Cerebellar nuclear complex (tissue), 1 donor: ENCODE measurements around the gene NTSR1.

Experiments used
- DNase-seq, 2 experiments: peaks; one replicate each; lab custom pipeline; 2025; lab: John Stamatoyannopoulos, UW

NTSR1 gene

DNA sequence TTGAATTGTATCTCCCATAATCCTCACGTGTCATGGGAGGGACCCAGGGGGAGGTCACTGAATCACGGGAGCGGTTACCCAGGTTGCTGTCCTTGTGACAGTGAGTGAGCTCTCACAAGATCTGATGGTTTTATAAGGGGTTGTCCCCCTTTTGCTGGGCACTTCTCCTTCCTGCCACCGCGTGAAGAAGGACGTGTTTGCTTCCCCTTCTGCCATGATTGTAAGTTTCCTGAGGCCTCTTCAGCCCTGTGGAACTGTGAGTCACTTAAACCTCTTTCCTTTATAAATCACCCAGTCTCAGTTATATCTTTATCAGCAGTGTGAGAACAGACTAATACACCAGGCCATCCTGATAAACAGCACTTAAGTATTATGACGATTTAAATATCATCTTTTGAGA is 78.7 kb downstream of the NTSR1 start:
- DNase-seq: no peak

DNA sequence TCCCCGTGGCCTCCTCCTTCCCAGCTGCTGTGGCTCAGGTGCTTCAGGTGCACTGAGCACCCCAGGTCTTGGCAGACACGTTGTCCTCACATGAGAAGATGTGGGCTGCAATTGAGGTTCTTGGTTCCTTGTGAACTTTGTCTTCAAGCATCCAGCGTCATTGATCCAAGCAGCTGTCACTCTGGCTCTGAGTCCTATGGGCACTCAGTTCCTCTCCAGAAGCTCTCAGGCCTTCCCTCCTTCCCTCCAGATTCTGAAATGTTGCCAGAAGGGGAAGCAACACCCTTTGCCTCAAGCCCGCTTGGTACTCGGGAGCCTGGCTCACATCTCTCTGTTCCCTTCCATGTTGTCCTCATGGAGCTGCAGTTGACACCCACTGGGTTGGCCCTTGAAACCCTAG is 79.2 kb downstream of the NTSR1 start:
- DNase-seq: no peak

- no peak for DNase-seq
These were observed 80.0 kb downstream of the NTSR1 start for GRCh38 chr20:62788607-62789006.

GRCh38 chr20:62790075-62790474 is 81.4 kb downstream of the NTSR1 start:
- no peak for DNase-seq

DNA sequence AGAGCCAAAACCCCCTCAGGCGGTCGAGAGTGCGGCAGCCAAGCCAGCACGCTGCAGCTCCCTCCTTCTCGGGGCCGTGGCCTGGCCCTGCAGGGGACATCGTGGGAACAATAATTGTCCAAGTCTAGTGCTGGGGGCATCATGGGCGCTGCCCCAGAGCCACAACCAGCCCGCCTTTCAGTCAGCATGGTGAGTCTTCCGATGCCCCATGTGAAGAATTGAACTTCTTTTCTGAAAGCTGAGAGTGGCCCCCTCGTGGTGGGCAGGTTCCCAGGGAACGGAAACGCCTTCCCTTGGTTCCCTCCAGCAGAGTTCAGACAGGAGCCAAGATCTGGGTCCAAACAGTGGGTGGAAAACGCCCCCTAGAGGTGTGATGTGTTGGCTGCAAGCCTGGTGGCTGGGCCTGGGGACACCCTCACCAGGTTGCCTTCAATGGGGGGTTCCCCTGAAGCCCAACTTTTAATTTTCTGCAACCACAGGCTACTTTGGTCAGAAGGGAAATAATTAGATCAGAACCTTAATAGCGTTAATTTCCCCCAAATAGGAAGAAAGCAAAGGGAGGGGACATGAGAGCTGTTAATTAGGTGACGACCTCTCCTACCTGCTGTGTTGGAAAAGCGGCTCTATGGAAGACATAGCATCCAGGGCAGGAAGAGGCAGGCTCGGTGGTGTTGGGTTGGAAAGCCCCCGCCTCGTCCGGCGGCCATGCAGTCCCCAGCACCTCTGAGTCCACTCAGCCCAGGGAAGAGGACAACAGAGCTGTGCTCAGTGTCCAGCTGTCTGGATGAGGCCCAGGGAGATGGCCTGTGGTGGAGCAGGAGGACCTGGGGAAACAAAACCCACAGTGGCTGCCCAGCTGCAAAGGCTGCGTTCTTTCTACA is 82.9 kb downstream of the NTSR1 start:
- DNase-seq: peak in 1 of 2 experiments; percentile 47

- DNase-seq: no peak
These were observed 83.7 kb downstream of the NTSR1 start for GRCh38 chr20:62792182-62792939.

DNA sequence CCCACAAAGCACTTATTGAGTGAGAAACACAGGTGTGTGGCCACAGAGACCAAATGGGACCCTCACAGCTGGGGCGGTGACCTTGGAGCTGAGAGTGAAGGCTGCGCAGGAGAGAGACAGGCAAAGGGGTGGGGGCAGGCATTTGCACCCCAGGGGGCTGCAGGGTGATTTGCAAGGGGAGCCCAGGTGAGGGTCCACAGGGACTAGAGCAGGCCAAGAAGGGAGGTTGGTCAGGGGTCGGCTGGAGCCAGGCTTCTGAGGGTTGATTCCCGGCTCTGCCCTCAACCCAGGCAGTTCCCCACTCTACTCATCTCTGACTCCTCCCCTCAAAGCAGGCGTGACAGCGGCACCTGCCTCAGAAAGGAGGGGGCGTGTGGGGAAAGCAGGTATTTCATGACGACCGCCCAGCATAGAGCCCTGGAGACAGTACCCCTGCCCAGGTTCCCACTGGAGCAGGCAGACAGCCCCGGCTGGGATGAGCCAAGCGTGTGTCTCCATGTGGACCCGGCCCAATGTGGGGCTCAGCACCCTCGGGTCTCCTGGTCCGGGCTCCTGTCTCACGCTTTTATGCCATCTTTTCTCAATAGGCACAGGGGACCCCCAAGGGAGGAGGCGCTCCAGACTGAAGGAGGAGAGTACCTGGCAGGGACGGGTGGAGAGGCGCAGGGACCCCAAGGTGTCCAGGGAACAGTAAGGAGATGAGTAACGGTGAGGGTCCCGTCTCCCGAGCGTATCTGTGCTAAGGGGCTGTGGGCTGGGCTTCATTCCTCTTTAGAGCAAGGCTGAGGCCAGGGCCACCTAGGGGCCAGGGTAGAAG is 84.5 kb downstream of the NTSR1 start:
- no peak for DNase-seq

DNA sequence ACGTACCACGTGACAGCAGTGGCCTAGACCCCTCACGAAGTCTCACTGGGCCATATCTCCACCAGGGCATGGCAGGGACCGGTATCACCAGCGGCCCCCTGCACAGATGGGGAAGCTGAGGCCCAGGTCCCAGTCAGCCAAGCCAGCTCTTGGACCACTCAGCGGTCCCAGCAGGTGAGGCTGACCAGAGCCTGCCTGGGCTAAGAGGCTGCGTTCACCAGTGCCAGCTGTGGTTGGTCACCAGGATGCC is 85.0 kb downstream of the NTSR1 start:
- DNase-seq: no peak

DNA sequence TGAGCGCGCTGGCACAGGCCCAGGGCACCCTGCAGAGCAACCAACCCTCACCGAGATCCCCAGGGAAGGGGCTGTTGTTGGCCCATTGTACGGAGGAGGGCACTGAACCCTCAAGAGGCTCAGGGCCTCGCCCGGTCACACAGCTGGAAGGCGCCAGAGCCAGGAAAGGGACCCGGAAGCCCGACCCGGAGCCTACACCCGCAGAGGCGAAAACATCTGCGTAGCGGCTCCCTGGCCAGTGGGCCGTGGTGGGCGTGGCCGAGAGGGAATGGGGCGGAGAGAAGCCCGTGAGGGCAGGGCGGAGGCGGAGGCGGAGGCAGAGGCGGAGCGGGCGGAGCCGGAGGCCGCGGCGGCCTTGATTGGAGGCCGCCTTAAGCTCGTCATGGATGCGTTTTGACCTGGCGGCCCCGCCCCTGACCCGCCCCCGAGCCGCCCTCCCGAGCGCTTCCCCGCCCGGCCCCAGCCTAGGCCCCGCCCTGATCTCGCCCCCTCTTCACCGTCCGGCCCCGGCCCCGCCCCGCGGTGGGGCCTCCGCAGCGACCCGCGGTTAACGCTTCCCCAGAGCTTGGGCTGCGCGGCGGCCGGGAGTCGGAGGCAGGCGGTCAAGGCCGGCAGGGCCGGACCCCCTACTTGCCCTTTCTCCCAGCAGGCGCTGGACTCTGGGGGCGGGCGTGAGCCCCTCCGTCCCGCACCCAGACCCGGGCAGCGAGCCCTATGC is 85.5 kb downstream of the NTSR1 start:
- DNase-seq: peak; percentile 50 to 54

DNA sequence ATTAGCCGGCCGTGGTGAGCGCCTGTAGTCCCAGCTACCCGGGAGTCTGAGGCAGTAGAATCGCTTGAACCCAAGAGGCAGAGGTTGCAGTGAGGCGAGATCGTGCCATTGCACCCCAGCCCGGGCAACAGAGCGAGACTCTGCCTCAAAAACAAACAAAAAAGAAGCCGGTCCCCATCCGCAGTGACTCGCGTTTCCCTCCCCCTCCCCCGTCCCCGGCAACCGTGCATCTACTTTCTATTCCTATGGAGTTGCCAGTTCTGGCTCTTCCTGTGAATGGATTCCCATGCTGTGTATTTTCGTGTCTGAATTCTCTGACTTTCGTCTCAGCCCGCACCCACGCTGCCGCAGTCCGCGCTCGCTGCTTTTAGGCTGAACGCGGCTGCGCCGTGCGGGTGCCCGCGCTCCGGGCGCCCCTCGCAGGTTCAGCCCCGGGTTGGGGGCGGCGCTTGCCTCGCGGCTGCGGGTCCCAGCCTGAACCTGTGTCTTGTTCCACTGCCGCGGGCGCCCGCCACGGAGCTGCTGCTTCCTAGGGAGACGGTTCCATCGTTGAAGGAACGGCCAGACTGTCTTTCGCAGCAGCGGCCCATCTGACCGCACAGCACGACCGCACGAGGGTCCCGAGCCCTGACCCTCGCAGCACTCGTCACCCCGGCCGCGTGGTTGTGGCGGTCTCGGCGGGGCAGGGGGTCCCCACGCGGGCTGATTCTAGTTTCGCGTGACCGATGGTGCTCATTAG is 86.6 kb downstream of the NTSR1 start:
- no peak for DNase-seq

GRCh38 chr20:62796699-62797491 is 88.3 kb downstream of the NTSR1 start:
- no peak for DNase-seq

DNA sequence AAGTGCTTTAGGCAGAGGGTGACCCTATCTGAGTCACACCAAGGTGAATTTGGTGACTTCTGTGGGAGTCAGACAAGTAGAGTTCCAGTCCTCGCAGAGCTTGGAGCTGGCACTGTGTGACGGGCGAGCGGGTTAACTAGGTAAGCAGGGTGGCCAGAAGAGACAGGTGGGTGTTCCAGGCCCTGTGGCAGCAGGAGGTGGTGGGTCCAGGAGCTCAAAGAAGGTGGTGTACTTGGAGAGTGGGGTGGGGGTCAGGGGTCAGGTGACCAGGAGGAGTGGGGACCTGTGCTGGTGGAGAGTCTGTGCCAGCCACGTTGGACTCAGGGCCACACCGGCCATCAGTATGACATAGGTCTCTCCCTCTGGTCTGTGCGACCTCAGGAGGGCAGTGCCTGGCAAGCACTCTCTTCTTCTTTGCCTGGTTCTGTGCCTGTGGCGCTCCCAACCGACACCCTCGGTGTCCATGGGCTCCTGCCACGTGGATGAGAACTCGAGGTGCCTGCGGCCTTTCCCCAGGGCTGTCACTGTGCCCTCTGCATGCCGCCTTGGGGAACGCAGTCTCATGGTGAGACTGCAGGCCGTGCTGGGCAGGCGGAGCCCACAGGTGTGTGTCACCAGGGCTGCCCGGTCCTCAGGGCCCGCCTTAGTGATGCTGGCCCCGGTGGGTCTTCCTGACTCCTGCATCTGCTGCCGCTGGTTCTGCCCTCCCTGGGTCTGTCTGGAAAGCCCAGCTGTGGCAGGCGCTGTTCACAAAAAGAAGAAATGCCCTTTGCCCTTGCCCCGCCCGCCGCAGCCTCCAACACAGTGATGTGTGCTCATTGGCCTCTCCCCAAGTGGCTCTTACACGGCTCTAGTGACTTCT is 89.3 kb downstream of the NTSR1 start:
- no peak for DNase-seq

DNA sequence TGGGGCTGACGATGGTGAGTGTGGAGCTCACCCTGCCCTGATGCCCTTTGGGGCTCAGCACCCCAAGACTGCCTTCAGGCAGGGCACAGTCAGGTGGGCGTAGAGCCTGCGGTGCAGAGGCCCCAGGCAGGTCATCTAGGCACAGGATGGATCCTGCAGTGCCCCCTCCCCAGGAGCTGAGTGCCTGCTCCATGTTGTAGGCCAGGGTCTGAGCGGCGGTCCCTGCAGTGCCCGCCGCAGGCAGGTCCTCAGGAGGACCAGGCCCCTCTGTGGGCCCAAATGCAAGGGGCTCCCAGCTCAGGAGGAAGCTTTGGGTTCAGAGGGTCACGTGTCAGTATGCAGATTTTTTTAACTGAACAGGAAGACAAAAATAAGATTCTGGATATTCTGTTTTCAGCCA is 90.4 kb downstream of the NTSR1 start:
- no peak for DNase-seq

- no peak for DNase-seq
These were observed 90.8 kb downstream of the NTSR1 start for GRCh38 chr20:62799459-62799858.

DNA sequence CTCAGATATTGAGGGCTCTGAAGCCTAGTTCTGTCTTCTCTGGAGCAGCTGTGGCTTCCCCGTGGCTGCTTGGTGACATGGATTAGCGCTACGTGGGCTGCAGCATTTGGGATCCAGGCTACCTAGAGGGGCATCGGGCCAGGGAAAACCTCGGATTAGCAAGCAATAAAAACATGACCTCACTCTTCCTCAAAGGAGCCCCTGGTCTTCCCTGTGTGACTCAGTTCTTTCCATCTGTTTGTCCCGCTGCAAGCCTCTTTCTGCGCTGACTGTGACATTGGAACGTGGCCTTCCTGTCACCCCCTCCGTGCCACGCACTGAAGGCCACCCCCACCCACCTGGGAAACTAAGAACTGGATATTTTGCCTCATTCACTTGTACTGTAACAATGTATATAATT is 91.2 kb downstream of the NTSR1 start:
- DNase-seq: no peak

- no peak for DNase-seq
These were observed 92.0 kb downstream of the NTSR1 start for GRCh38 chr20:62800314-62801259.

DNA sequence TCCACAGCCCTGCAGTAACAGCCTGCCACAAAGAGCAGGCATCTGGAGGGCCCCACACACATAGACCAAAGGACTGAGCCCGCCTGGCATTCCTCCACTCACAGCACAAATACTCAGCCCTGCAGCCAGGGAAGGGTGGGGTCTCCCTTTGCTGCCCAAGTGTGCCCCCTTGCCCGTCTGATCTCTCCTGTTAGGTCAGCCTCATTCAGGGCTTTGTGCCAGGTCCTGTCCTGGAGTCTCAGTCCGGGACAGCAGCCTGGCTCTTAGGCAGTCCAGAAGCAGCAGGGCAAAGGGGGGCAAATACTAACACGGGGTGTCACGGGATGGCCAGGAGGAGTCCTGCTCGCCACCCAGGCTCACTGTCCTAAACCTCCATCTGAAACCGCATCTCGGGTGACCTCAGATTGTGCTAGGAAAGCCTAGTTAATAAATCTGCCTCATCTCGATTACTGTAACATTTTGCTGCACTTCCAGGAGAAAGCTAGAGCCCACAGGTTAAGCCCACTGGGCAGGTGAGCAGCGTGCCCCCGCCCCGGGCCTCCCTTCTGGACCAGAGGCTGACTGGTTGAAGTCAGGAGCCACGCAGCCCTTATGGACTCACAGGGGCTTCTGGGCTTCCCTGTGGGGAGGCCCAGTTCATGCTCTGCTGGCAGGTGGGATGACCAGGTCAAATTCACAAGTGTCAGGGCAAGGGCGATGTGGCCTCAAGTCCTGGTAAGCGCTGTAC is 92.8 kb downstream of the NTSR1 start:
- DNase-seq: no peak
